Measurements from ENCODE around the gene SRPK3.

Gene SRPK3

DNA sequence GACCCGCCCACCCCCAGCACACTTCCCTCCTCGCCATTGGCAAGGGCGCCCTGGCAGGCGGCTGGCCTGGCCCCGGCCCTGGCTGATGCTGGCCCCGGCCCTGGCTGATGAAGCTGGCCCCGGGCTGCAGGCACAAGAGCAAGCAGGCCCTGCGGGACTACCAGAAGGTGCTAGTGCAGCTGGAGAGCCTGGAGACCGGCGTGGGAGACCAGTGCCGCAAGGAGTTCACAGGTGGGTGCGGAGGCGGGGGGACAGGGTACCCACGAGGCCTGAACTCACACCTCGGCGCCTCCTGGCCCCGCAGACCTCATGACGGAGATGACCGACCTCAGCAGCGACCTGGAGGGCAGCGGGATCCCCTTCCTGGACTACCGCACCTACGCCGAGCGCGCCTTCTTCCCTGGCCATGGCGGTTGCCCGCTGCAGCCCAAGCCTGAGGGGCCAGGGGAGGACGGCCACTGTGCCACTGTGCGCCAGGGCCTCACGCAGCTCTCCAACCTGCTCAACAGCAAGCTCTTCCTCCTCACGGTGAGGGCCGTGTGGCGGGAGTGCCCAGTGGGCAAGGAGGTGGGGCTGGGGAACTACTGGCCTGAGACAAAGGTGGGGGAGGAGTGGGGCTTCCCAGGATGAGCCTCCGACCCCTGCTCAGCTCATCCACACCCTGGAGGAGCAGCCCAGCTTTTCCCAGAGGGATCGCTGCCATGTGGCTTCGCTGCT lies 6.1 kb upstream of the SRPK3 start:
- H3K4me3 ChIP-seq (ENCODE audit: low read depth, low read length) = no peak overlapping the region
- DNase-seq (ENCODE audit: low read depth) = no peak
- TF ChIP-seq MYC (IDR thresholded peaks at IDR 0.05; ENCODE audit: low read depth, low read length) (no peak), POLR2A (IDR thresholded peaks at IDR 0.05; ENCODE audit: extremely low read depth, insufficient read length) (no peak)
- TF ChIP-seq, protein P1, sequence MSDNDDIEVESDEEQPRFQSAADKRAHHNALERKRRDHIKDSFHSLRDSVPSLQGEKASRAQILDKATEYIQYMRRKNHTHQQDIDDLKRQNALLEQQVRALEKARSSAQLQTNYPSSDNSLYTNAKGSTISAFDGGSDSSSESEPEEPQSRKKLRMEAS (IDR thresholded peaks at IDR 0.05; ENCODE audit: low read depth, low read length) = no peak
- TF ChIP-seq, protein P2, sequence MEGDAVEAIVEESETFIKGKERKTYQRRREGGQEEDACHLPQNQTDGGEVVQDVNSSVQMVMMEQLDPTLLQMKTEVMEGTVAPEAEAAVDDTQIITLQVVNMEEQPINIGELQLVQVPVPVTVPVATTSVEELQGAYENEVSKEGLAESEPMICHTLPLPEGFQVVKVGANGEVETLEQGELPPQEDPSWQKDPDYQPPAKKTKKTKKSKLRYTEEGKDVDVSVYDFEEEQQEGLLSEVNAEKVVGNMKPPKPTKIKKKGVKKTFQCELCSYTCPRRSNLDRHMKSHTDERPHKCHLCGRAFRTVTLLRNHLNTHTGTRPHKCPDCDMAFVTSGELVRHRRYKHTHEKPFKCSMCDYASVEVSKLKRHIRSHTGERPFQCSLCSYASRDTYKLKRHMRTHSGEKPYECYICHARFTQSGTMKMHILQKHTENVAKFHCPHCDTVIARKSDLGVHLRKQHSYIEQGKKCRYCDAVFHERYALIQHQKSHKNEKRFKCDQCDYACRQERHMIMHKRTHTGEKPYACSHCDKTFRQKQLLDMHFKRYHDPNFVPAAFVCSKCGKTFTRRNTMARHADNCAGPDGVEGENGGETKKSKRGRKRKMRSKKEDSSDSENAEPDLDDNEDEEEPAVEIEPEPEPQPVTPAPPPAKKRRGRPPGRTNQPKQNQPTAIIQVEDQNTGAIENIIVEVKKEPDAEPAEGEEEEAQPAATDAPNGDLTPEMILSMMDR (IDR thresholded peaks at IDR 0.05; ENCODE audit: low read depth, low read length) = no peak

DNA sequence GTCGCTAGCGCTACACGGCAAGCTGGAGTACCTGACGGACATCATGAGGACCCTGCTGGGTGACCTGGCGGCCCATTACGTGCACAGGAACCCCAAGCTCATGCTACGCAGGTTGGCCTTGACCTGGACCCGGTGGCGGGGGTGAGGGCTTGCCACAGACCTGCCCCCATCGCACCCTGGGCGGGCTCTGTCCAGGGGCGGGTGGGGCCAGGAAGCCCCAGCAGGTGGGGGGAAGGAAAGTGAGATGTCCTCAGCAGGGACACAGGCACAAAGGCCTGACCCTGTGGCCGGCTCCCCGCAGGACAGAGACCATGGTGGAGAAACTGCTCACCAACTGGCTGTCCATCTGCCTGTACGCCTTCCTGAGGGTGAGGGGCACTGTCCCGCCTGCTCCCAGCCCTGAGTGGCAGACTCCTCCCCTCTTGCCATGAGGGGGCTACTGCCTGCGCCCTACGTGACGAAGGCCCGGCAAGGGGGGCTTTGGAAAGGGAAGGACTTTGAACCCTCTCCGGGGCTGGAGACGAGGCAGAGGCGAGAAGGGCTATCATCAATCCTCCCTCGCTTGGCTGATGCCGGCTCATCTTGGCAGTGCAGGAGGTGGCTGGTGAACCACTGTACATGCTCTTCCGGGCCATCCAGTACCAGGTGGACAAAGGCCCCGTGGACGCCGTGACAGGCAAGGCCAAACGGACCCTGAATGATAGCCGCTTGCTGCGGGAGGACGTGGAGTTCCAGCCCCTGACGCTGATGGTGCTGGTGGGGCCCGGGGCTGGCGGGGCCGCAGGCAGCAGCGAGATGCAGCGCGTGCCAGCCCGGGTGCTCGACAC lies 5.3 kb upstream of the SRPK3 start:
- DNase-seq (ENCODE audit: low read depth) = no peak
- no peak overlapping the region for H3K4me3 ChIP-seq (ENCODE audit: low read depth, low read length)
- no peak for TF ChIP-seq MYC (IDR thresholded peaks at IDR 0.05; ENCODE audit: low read depth, low read length)
- TF ChIP-seq, protein P2 (IDR thresholded peaks at IDR 0.05; ENCODE audit: low read depth, low read length) = no peak
- TF ChIP-seq, protein P1 (IDR thresholded peaks at IDR 0.05; ENCODE audit: low read depth, low read length) = no peak
- TF ChIP-seq POLR2A (IDR thresholded peaks at IDR 0.05; ENCODE audit: extremely low read depth, insufficient read length) = no peak

DNA sequence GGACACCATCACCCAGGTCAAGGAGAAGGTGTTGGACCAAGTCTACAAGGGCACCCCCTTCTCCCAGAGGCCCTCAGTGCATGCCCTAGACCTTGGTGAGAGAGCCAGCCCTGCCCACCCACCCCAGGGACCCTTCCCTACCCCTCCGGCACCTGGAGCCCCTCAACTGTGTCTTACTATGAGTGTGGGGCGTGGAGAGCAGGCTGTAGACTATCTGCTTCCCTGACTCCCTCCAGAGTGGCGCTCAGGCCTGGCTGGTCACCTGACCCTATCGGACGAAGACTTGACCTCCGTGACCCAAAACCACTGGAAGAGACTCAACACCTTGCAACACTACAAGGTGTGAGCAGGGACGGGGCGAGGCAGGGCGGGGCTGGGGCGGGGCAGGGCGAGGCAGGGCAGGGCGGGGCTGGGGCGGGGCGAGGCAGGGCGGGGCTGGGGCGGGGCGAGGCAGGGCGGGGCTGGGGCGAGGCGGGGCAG lies 4.7 kb upstream of the SRPK3 start:
- TF ChIP-seq, protein P1 (IDR thresholded peaks at IDR 0.05; ENCODE audit: low read depth, low read length) = no peak
- no peak for TF ChIP-seq MYC (IDR thresholded peaks at IDR 0.05; ENCODE audit: low read depth, low read length)
- TF ChIP-seq POLR2A (IDR thresholded peaks at IDR 0.05; ENCODE audit: extremely low read depth, insufficient read length) = no peak
- TF ChIP-seq, protein P2 (IDR thresholded peaks at IDR 0.05; ENCODE audit: low read depth, low read length) = no peak
- DNase-seq (ENCODE audit: low read depth) = no peak
- H3K4me3 ChIP-seq (ENCODE audit: low read depth, low read length) = no peak overlapping the region

- H3K4me3 ChIP-seq (ENCODE audit: low read depth, low read length) = no peak overlapping the region
- TF ChIP-seq, protein P2 (IDR thresholded peaks at IDR 0.05; ENCODE audit: low read depth, low read length) = no peak
- no peak for DNase-seq (ENCODE audit: low read depth)
Observed at GRCh38 chrX:153776611-153777045, 4.2 kb upstream of the SRPK3 start.

DNA sequence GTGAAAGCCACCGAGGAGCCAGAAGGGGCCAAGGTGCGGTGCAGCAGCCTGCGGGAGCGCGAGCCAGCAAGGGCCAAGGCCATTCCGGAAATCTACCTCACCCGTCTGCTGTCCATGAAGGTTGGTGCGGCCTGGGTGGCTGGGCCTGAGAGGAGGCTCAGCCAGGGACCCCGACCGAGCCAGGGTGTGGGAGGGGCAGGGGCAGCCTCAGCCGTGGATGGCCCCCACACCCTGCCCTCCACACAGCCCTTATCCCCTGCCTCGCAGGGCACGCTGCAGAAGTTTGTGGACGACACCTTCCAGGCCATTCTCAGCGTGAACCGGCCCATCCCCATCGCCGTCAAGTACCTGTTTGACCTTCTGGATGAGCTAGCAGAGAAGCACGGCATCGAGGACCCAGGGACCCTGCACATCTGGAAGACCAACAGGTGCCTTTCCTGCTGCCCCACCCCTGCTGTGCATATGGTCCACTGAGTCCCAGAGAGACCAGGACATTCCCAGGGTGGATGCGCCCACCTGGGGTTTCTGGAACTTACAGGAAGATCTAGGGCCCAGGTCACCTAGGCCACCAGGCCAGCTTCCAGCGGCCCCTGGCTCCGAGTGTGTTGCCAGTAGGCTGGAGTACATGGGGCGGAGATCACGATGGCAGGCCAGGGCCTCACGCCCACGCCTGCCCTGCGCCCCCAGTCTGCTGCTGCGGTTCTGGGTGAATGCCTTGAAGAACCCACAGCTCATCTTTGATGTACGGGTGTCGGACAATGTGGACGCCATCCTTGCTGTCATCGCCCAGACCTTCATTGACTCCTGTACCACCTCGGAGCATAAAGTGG lies 3.4 kb upstream of the SRPK3 start:
- no peak overlapping the region for H3K4me3 ChIP-seq (ENCODE audit: low read depth, low read length)
- DNase-seq (ENCODE audit: low read depth) = no peak
- TF ChIP-seq, protein P1 (IDR thresholded peaks at IDR 0.05; ENCODE audit: low read depth, low read length) = no peak

- TF ChIP-seq MYC (IDR thresholded peaks at IDR 0.05; ENCODE audit: low read depth, low read length) (no peak), POLR2A (IDR thresholded peaks at IDR 0.05; ENCODE audit: extremely low read depth, insufficient read length) (no peak)
- TF ChIP-seq, protein P2 (IDR thresholded peaks at IDR 0.05; ENCODE audit: low read depth, low read length) = no peak
- TF ChIP-seq, protein P1 (IDR thresholded peaks at IDR 0.05; ENCODE audit: low read depth, low read length) = no peak
- no peak overlapping the region for H3K4me3 ChIP-seq (ENCODE audit: low read depth, low read length)
- no peak for DNase-seq (ENCODE audit: low read depth)
Observed at GRCh38 chrX:153778181-153778580, 2.7 kb upstream of the SRPK3 start.
